RWPE1 (cell line): ENCODE results near the gene MED12L.

ENCODE experiments used
- CTCF ChIA-PET: fragments of 350-600 bp; sonication (Branson Sonifier 250); formaldehyde crosslinking; extraction: SDS; loops from one replicate; lab custom pipeline; 2021; lab: Yijun Ruan, JAX
- POLR2A ChIA-PET: fragments of 400-600 bp; formaldehyde crosslinking; extraction: SDS; loops from one replicate; lab custom pipeline; 2020; ENCODE audit warnings: antibody characterized with exemption; ENCODE audit not compliant: low non-redundant PET; lab: Yijun Ruan, JAX
- DNase-seq: peaks from one replicate; pipeline ENCODE4 v3.0.0; 2012; ENCODE audit warnings: low spot score
- H3K27ac ChIP-seq: fragments of 450-650 bp; 2 replicates; pipeline ENCODE4 v1.5.1; 2017
- CTCF ChIP-seq: fragments of 450-650 bp; conservative IDR thresholded peaks from 2 replicates; pipeline ENCODE4 v1.5.1; 2017; ENCODE audit warnings: low read depth, mild to moderate bottlenecking

MED12L gene

GRCh38 chr3:151174351-151174750 lies 88.9 kb downstream of the MED12L start:
- ChIA-PET CTCF (no interaction called here), POLR2A (no interaction called here)
- DNase-seq, result no peak
- TF ChIP-seq CTCF, result no peak
- H3K27ac ChIP-seq, result no peak overlapping the region

GRCh38 chr3:151175952-151176351 lies 90.5 kb downstream of the MED12L start:
- no peak overlapping the region for H3K27ac ChIP-seq
- CTCF ChIA-PET, result no interaction called here
- POLR2A ChIA-PET, result no interaction called here

GRCh38 chr3:151178208-151178845 lies 92.9 kb downstream of the MED12L start:
- no peak for DNase-seq
- ChIA-PET CTCF (interaction anchor here (0.6 to 1.1 kb wide), 3 partner anchors 10 to 329 kb away, joined by 3 to 10 read pairs (median 4); no protein-coding TSS in a partner anchor), POLR2A (no interaction called here)
- TF ChIP-seq CTCF, result no peak
- H3K27ac ChIP-seq, result no peak overlapping the region

More at GRCh38 chr3:151175952-151176351, 90.5 kb downstream of the MED12L start:
- no peak for TF ChIP-seq CTCF
- no peak for DNase-seq

GRCh38 chr3:151182349-151183079 lies 97.0 kb downstream of the MED12L start:
- POLR2A ChIA-PET, result no interaction called here
- H3K27ac ChIP-seq, result no peak overlapping the region
- no peak for DNase-seq
- CTCF ChIA-PET, result no interaction called here
- no peak for TF ChIP-seq CTCF

GRCh38 chr3:151183265-151183671 lies 97.8 kb downstream of the MED12L start:
- POLR2A ChIA-PET, result no interaction called here
- DNase-seq, result no peak
- H3K27ac ChIP-seq, result no peak overlapping the region
- TF ChIP-seq CTCF, result no peak
- CTCF ChIA-PET, result interaction anchor here (0.7 kb wide), 1 partner anchor 97 kb away, joined by 3 read pairs; no protein-coding TSS in a partner anchor

- no peak overlapping the region for H3K27ac ChIP-seq
- ChIA-PET CTCF (no interaction called here), POLR2A (no interaction called here)
- DNase-seq, result no peak
- no peak for TF ChIP-seq CTCF
Measured at GRCh38 chr3:151191095-151191494, 105.6 kb downstream of the MED12L start.
